Activated T-cell treated with anti-CD3 and anti-CD28 coated beads, Interleukin-2, amount 50 U/mL, for 24 hours (primary cell): ENCODE measurements around the gene PAGR1.

Experiments used
- DNase-seq: peaks from one replicate; pipeline ENCODE4 v3.0.0-alpha.2; 2020
- H3K27ac Mint-ChIP-seq: 2 replicates; pipeline ENCODE4 v1.8.0; 2020; ENCODE audit warnings: mild to moderate bottlenecking, mixed read lengths
- H3K27me3 Mint-ChIP-seq: 2 replicates; pipeline ENCODE4 v1.8.0; 2020; ENCODE audit warnings: mixed read lengths
- H3K36me3 Mint-ChIP-seq: 2 replicates; pipeline ENCODE4 v1.8.0; 2020; ENCODE audit warnings: low read depth, mixed read lengths
- H3K4me1 Mint-ChIP-seq: 2 replicates; pipeline ENCODE4 v1.8.0; 2020; ENCODE audit warnings: low read depth, mixed read lengths
- H3K4me3 Mint-ChIP-seq: 2 replicates; pipeline ENCODE4 v1.8.0; 2020; ENCODE audit warnings: mild to moderate bottlenecking, moderate library complexity, mixed read lengths
- H3K9me3 Mint-ChIP-seq: 2 replicates; pipeline ENCODE4 v1.8.0; 2020; ENCODE audit warnings: mixed read lengths

Gene PAGR1

DNA sequence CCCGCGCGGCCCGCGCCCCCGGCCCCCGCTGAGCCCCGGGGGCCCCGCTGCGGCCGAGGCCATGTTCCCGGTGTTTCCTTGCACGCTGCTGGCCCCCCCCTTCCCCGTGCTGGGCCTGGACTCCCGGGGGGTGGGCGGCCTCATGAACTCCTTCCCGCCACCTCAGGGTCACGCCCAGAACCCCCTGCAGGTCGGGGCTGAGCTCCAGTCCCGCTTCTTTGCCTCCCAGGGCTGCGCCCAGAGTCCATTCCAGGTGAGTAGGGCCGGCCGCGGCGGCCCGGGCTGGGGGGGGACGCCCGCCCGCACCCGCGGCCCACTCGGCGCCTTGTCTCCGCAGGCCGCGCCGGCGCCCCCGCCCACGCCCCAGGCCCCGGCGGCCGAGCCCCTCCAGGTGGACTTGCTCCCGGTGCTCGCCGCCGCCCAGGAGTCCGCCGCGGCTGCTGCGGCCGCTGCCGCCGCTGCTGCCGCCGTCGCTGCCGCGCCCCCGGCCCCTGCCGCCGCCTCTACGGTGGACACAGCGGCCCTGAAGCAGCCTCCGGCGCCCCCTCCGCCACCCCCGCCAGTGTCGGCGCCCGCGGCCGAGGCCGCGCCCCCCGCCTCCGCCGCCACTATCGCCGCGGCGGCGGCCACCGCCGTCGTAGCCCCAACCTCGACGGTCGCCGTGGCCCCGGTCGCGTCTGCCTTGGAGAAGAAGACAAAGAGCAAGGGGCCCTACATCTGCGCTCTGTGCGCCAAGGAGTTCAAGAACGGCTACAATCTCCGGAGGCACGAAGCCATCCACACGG lies 9.1 kb upstream of the PAGR1 start:
- H3K36me3 Mint-ChIP-seq: peaks cover 69% of the 10 kb centered on the region
- peak; percentile 83 for DNase-seq
- H3K9me3 Mint-ChIP-seq: no peaks in the 10 kb centered on the region
- peak overlapping the region; percentile 99 for H3K27ac Mint-ChIP-seq
- H3K4me3 Mint-ChIP-seq: peak overlapping the region; percentile 98
- peaks cover 53% of the 10 kb centered on the region for H3K4me1 Mint-ChIP-seq
- H3K27me3 Mint-ChIP-seq: no peaks in the 10 kb centered on the region

GRCh38 chr16:29807426-29808218 lies 8.3 kb upstream of the PAGR1 start:
- Mint-ChIP-seq H3K36me3 (peaks cover 64% of the 10 kb centered on the region), H3K27ac (peak overlapping the region; percentile 99), H3K4me1 (peaks cover 58% of the 10 kb centered on the region), H3K4me3 (peak overlapping the region; percentile 98), H3K9me3 (no peaks in the 10 kb centered on the region), H3K27me3 (peaks cover 2% of the 10 kb centered on the region)
- DNase-seq: peak; percentile 93

GRCh38 chr16:29808219-29808900 lies 7.6 kb upstream of the PAGR1 start:
- Mint-ChIP-seq H3K4me3 (peak overlapping the region; percentile 98), H3K9me3 (no peaks in the 10 kb centered on the region), H3K27ac (peak overlapping the region; percentile 99), H3K4me1 (peaks cover 59% of the 10 kb centered on the region), H3K36me3 (peaks cover 56% of the 10 kb centered on the region), H3K27me3 (peaks cover 2% of the 10 kb centered on the region)
- DNase-seq: peak; percentile 63

DNA sequence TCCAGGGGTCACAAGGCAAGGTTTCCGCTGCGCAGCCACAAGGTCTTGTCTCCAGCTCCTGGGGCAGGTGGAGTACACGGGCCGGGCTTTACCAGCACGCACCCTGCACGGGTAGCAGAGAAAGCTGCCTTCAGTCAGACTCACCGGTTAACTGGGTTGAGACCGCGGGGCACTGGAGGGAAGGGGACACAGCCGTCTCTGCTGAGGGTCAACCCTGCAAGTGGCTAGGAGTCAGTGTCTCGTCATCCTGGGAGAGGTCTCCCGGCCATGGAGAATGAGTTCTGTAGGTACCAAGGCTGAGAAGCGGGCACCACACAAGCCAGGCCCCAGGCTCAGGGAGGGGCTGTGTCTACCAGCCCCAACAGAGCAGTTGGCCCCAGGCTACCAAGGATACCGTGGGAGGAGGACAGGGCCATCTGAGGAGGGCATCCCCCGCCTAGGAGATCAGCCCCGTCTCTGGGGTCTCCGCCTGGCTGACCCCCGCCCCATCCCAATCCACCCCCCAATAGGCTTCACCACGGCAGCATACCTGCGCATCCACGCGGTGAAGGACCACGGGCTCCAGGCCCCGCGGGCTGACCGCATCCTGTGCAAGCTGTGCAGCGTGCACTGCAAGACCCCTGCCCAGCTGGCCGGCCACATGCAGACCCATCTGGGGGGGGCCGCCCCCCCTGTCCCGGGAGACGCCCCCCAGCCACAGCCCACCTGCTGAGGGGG lies 6.8 kb upstream of the PAGR1 start:
- peaks cover 55% of the 10 kb centered on the region for H3K4me1 Mint-ChIP-seq
- H3K9me3 Mint-ChIP-seq: no peaks in the 10 kb centered on the region
- H3K36me3 Mint-ChIP-seq: peaks cover 48% of the 10 kb centered on the region
- H3K27ac Mint-ChIP-seq: peak overlapping the region; percentile 99
- DNase-seq: no peak
- peak overlapping the region; percentile 98 for H3K4me3 Mint-ChIP-seq
- peaks cover 2% of the 10 kb centered on the region for H3K27me3 Mint-ChIP-seq

DNA sequence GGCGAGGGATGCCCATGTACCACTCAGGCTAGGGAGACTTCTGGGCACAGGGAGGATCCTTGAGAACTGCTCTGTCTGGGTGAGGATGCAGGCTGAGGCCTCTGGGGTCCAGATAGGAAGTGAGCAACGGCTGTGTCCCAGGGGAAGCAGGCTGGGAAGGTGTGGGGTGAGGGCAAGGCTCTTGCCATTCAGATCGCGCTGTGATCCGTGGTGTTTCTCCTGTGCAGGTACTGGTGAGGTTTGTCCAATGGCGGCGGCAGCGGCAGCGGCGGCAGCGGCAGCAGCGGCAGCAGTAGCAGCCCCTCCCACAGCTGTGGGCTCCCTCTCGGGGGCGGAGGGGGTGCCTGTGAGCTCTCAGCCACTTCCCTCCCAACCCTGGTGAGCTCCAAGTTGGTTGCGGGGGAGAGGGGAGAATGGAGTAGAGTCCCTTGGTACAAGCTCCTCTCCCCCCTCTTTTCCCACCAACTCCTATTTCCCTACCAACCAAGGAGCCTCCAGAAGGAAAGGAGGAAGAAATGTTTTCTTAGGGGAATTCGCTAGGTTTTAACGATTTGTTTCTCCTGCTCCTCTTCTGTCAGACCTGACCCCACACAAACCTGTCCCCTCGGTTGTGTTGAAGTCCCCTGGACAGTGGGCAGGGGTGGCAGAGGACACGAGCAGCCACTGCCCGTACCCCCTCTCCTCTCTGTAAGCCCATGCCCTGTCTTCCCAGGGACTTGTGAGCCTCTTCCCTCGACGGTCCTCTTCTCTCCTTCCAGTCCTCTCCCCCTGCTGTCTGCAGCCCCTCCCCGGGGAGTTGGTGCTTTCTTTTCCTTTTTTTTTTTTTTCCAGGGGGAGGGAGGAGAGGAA lies 5.9 kb upstream of the PAGR1 start:
- Mint-ChIP-seq H3K4me3 (peak overlapping the region; percentile 85), H3K9me3 (no peaks in the 10 kb centered on the region), H3K27me3 (peaks cover 2% of the 10 kb centered on the region), H3K27ac (peak overlapping the region; percentile 91), H3K36me3 (peaks cover 41% of the 10 kb centered on the region), H3K4me1 (peaks cover 57% of the 10 kb centered on the region)
- peak; percentile 63 for DNase-seq

GRCh38 chr16:29810699-29811169 lies 5.2 kb upstream of the PAGR1 start:
- peaks cover 38% of the 10 kb centered on the region for H3K36me3 Mint-ChIP-seq
- H3K27me3 Mint-ChIP-seq: peaks cover 2% of the 10 kb centered on the region
- H3K9me3 Mint-ChIP-seq: no peaks in the 10 kb centered on the region
- no peak for DNase-seq
- peaks cover 60% of the 10 kb centered on the region for H3K4me1 Mint-ChIP-seq
- H3K27ac Mint-ChIP-seq: peak overlapping the region; percentile 91
- peak overlapping the region; percentile 85 for H3K4me3 Mint-ChIP-seq

DNA sequence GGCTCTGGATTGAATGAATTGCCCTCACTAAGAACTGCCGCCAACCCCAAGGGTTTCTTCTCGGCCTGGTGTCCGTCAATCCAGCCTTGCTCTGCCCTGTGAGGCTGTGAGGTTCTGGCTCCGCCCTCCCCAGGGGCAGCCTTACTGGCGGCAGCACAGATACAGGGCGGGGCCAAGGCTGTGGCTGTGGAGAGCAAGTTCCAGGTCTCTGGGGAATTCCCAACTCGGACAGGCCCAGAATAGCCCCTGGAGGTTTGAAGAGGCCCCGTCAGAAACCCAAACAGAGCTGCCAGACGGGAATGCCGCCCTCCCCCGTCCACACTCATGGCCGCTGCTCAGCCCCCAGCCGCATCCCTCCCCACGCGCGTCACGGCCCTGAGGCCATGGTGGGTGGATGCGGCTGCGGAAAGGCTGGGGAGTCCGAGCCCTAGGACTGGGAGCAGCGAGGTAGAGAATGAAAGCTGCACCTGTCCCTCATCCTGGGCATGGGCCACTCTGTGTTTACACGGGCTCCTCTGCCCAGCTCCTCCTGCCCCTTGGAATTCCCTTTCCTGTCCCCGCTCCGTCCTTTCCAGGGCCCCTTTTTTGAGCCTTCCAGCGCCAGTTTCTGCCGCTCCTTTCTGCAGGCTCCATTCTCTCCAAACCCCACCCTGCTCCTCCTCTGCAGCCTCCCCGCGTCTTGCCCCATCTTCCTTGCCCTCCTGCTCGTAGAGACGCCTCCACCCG lies 4.6 kb upstream of the PAGR1 start:
- peaks cover 41% of the 10 kb centered on the region for H3K36me3 Mint-ChIP-seq
- peak; percentile 84 for DNase-seq
- peaks cover 61% of the 10 kb centered on the region for H3K4me1 Mint-ChIP-seq
- no peaks in the 10 kb centered on the region for H3K9me3 Mint-ChIP-seq
- peak overlapping the region; percentile 85 for H3K4me3 Mint-ChIP-seq
- peak overlapping the region; percentile 91 for H3K27ac Mint-ChIP-seq
- H3K27me3 Mint-ChIP-seq: peaks cover 2% of the 10 kb centered on the region

- Mint-ChIP-seq H3K9me3 (no peaks in the 10 kb centered on the region), H3K4me3 (peak within 1 kb of the TSS; percentile 85), H3K27ac (peak within 1 kb of the TSS; percentile 91), H3K36me3 (peaks cover 49% of the 10 kb centered on the region), H3K4me1 (peaks cover 64% of the 10 kb centered on the region), H3K27me3 (peaks cover 2% of the 10 kb centered on the region)
- peak; percentile 73 for DNase-seq
These were observed 3.9 kb upstream of the PAGR1 start, which contains the start of gene PRRT2 for GRCh38 chr16:29811896-29812665. PRRT2 (plus strand) TSS chr16:29812193; CDS start chr16:29813055, 862 bp downstream.

- H3K4me1 Mint-ChIP-seq: peaks cover 67% of the 10 kb centered on the region
- H3K27me3 Mint-ChIP-seq: peaks cover 2% of the 10 kb centered on the region
- peak overlapping the region; percentile 85 for H3K4me3 Mint-ChIP-seq
- H3K27ac Mint-ChIP-seq: peak overlapping the region; percentile 47
- DNase-seq: no peak
- no peaks in the 10 kb centered on the region for H3K9me3 Mint-ChIP-seq
- H3K36me3 Mint-ChIP-seq: peaks cover 45% of the 10 kb centered on the region
These were observed 3.0 kb upstream of the PAGR1 start for GRCh38 chr16:29812754-29813643.

DNA sequence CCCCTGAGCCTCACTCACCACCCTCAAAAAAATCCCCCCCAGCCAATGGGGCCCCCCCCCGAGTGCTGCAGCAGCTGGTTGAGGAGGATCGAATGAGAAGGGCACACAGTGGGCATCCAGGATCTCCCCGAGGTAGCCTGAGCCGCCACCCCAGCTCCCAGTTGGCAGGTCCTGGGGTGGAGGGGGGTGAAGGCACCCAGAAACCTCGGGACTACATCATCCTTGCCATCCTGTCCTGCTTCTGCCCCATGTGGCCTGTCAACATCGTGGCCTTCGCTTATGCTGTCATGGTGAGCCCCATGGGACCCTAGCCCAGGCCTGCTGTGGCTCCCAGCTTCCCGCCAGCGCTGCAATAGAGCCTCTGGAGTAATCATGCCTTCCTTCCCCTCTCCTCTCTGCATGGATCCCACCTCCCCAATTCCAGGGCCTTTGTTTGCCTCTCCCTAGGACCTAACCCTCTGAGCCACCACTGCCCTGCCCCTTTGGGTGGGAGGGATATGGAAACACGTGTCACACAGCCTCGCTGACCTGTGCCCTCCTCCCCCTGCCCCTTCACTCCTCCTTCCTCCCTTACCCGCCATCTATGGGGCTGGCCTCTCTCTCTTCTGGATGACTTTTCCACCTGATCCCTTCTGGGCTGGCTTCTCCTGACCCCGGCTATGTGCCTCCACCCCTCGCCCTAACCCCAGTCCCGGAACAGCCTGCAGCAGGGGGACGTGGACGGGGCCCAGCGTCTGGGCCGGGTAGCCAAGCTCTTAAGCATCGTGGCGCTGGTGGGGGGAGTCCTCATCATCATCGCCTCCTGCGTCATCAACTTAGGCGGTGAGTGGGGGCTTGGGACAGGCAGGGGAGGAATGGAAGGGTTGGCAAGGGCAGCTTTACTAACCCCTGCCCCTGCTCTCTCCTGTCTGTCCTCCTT lies 2.0 kb upstream of the PAGR1 start:
- Mint-ChIP-seq H3K9me3 (no peaks in the 10 kb centered on the region), H3K27me3 (peaks cover 2% of the 10 kb centered on the region), H3K4me3 (no peak overlapping the region), H3K27ac (peak overlapping the region; percentile 97), H3K36me3 (peaks cover 45% of the 10 kb centered on the region), H3K4me1 (peaks cover 68% of the 10 kb centered on the region)
- DNase-seq: no peak

- H3K4me1 Mint-ChIP-seq: peaks cover 72% of the 10 kb centered on the region
- H3K4me3 Mint-ChIP-seq: peak overlapping the region; percentile 99
- peaks cover 2% of the 10 kb centered on the region for H3K27me3 Mint-ChIP-seq
- peaks cover 46% of the 10 kb centered on the region for H3K36me3 Mint-ChIP-seq
- no peak for DNase-seq
- peak overlapping the region; percentile 97 for H3K27ac Mint-ChIP-seq
- no peaks in the 10 kb centered on the region for H3K9me3 Mint-ChIP-seq
These were observed 1.4 kb upstream of the PAGR1 start for GRCh38 chr16:29814592-29814991.
